Measurements from ENCODE around the gene FGF14.

FGF14 gene

DNA sequence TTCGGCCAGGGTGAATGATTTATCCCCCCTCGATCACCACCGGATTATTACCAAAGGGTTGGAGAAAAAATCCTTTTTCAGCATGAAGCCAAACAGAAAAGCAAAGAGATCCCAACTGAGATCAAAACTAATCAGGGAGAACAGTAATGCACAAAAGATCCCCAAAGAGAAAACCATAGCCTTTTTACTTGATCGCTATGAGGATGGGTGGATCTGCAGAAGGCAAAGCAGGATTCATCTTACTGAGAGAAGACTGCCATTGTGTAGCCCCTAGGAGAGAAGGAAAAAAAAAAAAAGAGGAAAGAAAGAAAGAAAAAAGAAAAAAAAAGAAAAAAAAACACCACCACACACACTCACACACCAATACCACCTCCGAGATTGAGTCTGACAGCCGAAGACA is at the start of gene FGF14:
Gene FGF14, minus strand, starts transcription at position 283 of the 400 bp plus-strand sequence.
- no peak for DNase-seq (ENCODE audit: low read depth)

- no peak for DNase-seq (ENCODE audit: low read depth)
Measured at GRCh38 chr13:102443249-102443648, 41.4 kb upstream of the FGF14 start.

DNA sequence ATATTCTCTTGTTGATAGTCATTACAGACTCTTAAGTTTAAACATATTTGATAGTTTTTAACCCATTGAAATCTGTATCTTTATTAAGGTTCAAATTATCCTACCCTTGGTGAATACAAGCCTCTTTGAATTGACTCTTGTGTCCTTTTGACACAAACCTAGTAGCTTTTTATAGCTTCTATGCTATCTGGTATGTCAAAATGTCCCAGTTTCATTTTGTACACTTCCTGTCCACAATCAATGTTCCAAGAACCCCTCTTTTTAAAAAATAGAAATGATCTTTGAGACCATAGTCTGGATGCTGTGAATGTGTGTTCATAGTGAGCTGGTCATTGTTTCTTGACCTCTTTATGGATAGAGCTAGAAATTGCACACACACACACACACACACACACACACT is 39.2 kb upstream of the FGF14 start:
- no peak for DNase-seq (ENCODE audit: low read depth)

DNA sequence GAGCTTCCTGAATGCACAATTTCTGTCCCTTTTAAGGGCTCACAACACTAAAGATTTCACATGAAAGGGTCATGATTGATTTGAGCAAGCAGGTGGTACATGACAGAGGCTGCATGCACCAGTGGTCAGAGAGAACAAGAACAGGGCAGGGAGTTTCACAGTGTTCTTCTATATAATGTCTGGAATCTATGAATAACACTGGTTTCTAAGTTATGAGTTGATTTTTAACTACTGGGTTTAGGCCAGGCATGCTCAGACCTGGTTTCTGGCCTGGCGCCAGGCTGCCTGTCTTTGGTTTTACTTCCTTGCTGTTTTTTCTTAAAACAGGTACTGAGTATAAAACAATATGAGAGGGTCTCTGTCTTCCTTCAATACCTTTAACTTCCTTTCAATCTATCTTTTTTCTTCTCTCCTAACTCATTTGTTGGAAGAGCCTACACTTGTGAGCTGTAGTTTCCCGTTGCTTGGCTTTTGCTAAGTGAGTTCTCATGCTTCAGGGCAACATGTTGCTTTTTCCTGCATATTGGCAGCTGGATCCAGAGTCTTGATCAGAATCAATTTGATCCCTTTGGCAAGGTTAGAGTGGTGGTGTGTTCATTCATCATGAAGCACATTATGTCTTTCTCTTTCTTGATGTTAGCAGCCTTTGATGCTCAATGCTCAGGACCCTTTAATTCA is 38.5 kb upstream of the FGF14 start:
- no peak for DNase-seq (ENCODE audit: low read depth)

- no peak for DNase-seq (ENCODE audit: low read depth)
Measured at GRCh38 chr13:102422690-102423089, 20.8 kb upstream of the FGF14 start.

DNA sequence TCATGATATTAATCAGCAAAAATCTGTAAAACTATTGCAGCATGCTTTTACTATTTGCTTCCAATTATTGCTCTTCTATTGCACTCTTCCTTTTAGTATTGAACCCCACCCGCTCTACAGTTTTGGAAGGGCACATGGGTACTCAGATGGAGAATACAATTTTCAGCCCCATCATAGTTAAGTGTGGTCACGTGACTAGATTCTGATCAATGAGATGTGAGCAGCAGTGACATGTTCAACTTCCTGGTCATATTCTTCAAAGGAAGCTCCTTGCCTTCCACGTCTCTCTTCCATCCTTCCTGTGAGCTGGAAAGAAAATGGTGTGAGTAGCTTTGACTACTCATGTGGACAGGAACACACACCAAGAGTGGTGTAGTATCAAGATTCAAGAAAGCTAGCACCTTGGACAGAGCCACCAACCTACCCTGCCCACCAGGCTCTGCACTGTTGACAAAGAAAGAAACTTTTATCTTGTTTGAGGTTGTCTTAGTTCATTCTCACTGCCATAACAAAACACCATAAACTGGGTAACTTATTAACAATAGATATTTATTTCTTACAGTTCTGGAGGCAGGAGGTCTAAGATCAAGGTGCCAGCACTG is 3.8 kb upstream of the FGF14 start:
- no peak for DNase-seq (ENCODE audit: low read depth)

DNA sequence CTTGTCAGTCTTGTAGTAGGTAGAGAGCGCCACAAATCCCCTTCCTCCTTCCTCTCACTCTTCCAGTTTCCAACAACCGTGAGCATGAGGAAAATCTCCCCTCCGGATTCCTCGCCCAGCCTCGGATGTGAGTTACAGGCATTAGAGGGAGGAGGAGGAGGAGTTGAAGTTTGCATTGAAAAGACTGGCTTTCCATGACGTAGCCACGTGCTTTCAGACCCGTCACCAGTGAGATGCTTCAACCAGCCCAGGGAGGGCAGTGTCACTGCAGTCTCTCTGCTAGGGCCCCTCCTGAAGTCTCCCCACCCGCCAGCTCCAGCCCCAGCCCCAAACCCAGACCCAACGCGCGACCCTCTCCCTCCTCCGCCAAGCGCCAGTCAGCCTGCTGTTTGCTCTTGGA is 442 bp upstream of the FGF14 start:
- DNase-seq (ENCODE audit: low read depth) = no peak

DNA sequence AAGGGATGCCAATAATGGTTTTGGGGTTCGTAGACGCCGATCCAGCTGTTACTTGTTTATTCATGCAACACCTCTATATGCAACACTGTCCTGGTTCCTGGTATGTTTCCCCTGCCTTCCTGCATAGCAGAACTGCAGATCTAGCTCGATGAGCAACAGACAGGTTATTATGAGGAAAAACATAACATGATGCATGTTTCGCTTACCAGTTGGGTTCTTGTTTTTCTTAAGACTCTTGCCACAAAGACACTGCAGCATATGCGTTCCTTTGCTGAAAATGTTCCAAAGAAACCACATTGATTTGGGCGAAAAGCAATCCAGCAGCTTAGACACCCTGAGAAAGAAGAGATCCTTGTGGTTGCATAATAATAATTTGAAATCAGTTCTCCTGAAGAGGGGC is 583 bp downstream of the FGF14 start:
- no peak for DNase-seq (ENCODE audit: low read depth)

DNA sequence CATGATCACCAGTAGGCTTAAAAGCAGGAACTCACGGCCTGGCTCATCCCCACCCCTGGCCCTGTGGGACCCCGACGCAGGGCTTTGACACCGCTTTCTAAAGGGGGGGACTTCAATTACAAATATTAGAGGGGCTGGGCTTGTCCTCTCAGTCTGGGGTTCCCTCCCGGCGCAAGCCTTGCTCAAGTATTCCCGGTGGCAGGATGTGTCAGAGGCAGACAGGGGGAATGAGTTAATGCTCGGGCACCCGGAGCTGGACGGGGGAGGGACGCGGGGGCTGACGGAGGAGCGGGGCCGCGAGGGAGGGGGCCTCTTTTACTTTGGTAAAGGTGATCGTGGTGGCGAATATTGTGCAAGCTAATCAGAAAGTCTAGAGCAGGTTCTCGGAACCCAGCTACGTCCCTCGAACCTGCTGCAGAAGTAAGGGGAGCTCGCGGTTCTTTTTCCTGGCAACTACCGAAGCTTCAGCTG is 1.1 kb downstream of the FGF14 start:
- DNase-seq (ENCODE audit: low read depth) = no peak

GRCh38 chr13:102399791-102400674 is 1.8 kb downstream of the FGF14 start:
- DNase-seq (ENCODE audit: low read depth) = no peak

- DNase-seq (ENCODE audit: low read depth) = no peak
Measured at GRCh38 chr13:102395939-102396338, 5.9 kb downstream of the FGF14 start.

GRCh38 chr13:102395174-102395573 is 6.7 kb downstream of the FGF14 start:
- DNase-seq (ENCODE audit: low read depth) = no peak

GRCh38 chr13:102394158-102395053 is 7.4 kb downstream of the FGF14 start:
- peak; percentile 90 for DNase-seq (ENCODE audit: low read depth)

- DNase-seq (ENCODE audit: low read depth) = no peak
Measured at GRCh38 chr13:102392481-102393209, 9.2 kb downstream of the FGF14 start.

DNA sequence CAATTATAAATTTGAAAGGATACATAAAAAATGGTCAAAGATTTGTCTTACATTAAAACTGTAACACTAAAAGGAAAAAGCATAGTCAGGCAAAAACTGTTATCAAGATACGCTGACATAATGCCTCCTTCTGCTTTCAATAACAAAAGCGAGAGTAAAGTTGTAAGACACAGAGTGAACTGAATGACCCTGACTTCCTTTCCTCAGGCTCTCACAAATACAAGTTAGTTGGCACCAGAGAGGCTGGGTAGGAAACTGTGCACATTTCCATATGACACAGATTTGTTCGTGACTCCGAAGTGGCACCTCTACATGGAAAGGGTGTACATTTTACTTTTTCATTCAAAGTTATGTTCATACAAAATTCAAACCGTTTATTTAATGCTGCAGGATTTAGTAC is 15.4 kb downstream of the FGF14 start:
- DNase-seq (ENCODE audit: low read depth) = no peak

- no peak for DNase-seq (ENCODE audit: low read depth)
Measured at GRCh38 chr13:102380012-102380411, 21.8 kb downstream of the FGF14 start.

DNA sequence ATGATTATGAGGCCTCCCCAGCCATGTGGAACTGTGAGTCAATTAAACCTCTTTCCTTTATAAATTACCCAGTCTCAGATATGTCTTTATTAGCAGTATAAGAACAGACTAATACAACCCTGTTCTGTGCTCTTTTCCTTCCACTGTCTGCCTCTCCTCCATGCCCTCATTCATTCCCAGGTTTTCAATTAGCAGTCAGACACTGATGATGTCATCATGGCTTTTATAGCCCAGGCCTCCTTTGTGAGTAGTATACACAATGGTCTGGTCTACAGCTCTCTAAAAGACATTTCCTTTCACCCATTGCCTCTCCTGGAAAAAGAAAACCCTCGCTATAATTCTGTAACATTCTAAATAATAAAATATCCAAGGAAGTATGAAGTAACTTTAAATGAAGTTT is 25.5 kb downstream of the FGF14 start:
- no peak for DNase-seq (ENCODE audit: low read depth)

- no peak for DNase-seq (ENCODE audit: low read depth)
Measured at GRCh38 chr13:102374726-102375125, 27.1 kb downstream of the FGF14 start.

DNA sequence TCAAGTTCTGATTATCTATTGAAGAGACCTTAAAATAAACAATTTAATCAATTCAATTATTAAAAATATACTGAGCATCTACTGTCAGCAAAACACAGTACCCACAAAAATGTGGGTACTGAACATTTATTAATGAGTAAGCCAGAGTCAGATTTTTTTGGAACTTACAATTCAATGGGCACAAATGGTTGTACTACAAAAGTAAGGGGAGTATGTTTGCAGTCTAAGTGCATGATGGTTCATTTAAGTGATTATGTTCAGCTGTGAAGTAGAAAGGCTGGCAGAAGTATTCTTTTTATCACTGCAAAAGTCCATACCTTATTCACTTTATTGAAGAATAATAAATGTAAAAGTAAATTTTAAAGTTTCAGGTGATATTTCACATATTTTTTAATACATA is 27.6 kb downstream of the FGF14 start:
- DNase-seq (ENCODE audit: low read depth) = no peak

GRCh38 chr13:102373221-102373620 is 28.6 kb downstream of the FGF14 start:
- no peak for DNase-seq (ENCODE audit: low read depth)

- no peak for DNase-seq (ENCODE audit: low read depth)
Measured at GRCh38 chr13:102369302-102369701, 32.5 kb downstream of the FGF14 start.

Measured in stimulated activated CD8-positive, alpha-beta memory T cell treated with anti-CD3 and anti-CD28 coated beads, Interleukin-12 subunit alpha, Interleukin-12 subunit beta, amount 100 ng/mL, for 4 hours (primary cell).